AG09309 (cell line): ENCODE data around the gene C3orf20.
"Not testable (repeated sequence)": the region's sequence is repeated elsewhere in the genome, so short reads cannot be mapped to it uniquely, and the experiment has no call there.

Experiments
- DNase-seq: peaks from one replicate; pipeline ENCODE4 v3.0.0-alpha.2; 2010; ENCODE audit warnings: low read depth
- H3K4me3 ChIP-seq: 2 replicates; pipeline ENCODE4 v1.5.1; 2011; ENCODE audit warnings: mild to moderate bottlenecking, low read depth, low read length, moderate library complexity; ENCODE audit not compliant: control insufficient read depth
- CTCF ChIP-seq: IDR thresholded peaks from 2 replicates; pipeline ENCODE4 v1.5.1; 2011; ENCODE audit warnings: mild to moderate bottlenecking, low read depth, low read length, inconsistent platforms; ENCODE audit not compliant: insufficient read depth, control insufficient read depth; ENCODE audit errors: missing control alignments

Gene C3orf20

GRCh38 chr3:14647976-14648955 lies 26.7 kb upstream of the C3orf20 start:
- TF ChIP-seq CTCF = no peak
- no peak overlapping the region for H3K4me3 ChIP-seq
- DNase-seq = no peak

GRCh38 chr3:14649466-14649865 lies 25.5 kb upstream of the C3orf20 start:
- no peak overlapping the region for H3K4me3 ChIP-seq
- DNase-seq = no peak
- TF ChIP-seq CTCF = no peak

- H3K4me3 ChIP-seq = no peak overlapping the region
- DNase-seq = no peak
- no peak for TF ChIP-seq CTCF
Observed at GRCh38 chr3:14650193-14650592, 24.7 kb upstream of the C3orf20 start.

DNA sequence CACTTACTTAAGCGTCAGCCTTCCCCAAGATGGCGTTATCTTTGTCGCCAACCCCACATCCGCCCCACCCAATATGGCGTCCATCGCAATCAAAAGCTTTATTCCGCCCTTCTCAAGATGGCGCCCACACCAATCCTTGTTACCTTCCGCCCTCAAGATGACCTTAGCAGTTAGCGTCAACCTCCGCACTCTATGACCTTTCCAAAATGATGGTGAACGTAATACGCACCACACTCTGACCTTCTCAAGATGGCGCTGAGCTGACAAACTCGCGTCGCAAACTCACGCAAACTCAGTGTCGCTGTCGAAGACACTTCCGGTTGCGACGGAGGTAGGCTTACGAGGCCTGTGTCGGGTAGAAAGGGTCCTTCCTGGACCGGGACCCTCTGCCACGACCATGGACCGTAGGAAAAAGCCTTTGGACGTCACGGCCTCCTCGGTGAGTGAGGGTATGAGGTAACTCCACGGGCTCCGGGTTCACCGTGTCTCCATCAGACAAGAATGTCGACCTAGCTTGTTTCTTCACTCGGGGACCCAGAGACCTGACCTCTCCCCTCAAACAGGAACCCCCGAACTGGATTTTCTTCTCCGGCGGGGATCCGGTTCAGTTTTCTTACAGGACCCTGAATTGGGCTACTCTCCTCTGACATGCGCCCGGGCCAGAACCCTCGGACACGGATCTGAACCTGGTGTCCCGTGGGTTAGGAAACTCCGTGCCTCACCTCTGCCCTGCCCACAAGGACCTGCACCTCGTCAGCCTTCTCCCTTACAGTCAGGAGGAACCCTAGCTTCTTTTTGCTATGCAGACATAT lies 23.3 kb upstream of the C3orf20 start, which contains the start of gene CCDC174:
Gene CCDC174 (plus strand): TSS at position 323 of the 812 bp plus-strand sequence. CDS start 75 bp downstream, at position 398.
- H3K4me3 ChIP-seq = peak within 1 kb of the TSS; percentile 83
- peak; percentile 98 for DNase-seq
- TF ChIP-seq CTCF = no peak

DNA sequence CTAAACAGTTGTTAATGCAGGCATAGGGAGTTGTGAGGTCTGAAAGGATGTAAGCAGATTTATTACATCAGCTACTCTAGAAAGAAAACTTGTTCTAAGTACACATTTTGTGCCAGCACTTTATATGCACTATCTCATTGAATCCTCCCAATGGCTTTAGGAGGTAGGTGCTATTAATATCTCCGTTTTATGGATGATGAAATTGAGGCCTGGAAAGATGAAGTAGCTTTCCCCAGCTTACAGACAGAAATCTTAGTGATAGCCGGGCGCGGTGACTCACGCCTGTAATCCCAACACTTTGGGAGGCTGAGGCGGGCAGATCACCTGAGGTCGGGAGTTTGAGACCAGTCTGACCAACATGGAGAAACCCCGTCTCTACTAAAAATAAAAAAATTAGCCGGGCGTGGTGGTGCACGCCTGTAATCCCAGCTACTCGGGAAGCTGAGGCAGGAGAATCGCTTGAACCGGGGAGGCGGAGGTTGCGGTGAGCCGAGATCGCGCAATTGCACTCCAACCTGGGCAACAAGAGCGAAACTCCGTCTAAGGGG lies 22.5 kb upstream of the C3orf20 start:
- peak overlapping the region; percentile 83 for H3K4me3 ChIP-seq
- not testable (repeated sequence) for DNase-seq

DNA sequence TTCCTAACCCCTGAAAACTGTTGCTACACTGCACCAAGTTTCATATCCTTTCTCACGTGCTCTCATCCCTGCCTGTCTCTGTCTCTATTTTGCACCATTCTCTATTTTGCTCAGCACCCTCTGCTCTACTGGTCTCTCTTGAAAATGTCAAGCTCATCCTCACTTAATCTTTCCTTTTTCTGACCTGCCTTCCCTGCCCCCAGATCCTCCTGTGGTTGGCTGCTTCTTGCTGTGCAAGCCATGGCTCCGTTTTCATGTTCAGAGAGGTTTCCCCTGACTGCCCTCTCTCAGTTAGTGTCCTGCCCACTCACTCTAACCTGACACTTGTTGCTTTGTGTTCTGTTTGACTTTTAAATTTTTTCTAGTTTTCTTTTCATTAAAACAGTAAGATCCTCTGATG lies 17.4 kb upstream of the C3orf20 start:
- no peak for DNase-seq

More for the DNA sequence above, 17.4 kb upstream of the C3orf20 start:
- no peak overlapping the region for H3K4me3 ChIP-seq
- no peak for TF ChIP-seq CTCF
